AML-193 (cell line): ENCODE measurements around the gene MBD6.
"Not testable (repeated sequence)": the region's sequence is repeated elsewhere in the genome, so short reads cannot be mapped to it uniquely, and the experiment has no call there.

Experiments
- DNase-seq, 2 experiments: peaks; one replicate each; lab custom pipeline; 2025; lab: John Stamatoyannopoulos, UW

Gene MBD6

DNA sequence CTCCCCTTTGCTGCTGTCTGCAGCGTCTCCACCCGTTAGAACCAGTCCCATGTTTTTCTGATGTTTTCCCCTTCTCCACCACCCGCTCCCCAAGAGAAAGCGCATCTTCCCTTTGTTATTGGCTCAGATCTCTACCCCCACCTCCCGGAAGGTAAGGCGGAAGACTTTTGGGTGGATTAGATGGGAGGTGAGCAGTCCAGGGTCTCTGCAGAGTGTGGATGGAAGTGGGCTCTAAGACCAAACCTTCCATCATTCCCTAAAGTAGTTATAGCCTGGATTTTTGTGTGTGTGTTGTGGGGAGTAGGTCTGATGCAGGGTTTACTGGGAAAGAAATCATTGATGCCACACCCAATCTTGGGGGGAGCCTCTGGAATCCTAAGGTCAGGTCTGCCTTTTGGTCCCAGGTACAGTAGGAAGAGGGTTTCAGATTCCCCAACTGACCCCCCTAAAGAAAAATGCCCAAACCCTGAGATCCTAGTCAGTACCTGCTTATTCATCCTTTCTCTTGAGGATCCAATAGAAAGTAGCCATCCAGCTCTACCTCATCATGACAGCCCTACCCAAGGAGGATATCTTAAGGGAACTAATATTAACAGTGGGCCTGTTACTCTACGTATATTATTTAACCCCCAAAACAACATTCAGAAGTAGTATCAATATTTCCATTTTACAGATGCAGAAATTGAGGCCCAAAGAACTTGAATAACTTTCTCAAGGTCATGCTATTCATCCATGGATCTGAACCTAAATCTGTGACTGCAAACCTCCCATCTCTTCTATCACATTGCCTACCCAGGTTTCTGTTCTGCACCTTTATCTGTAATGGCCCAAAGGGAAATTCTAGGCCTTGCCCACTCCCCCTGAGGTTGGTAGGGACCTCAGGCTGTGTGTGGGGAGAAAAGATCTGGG, 28.3 kb downstream of the MBD6 start:
- no peak for DNase-seq

DNA sequence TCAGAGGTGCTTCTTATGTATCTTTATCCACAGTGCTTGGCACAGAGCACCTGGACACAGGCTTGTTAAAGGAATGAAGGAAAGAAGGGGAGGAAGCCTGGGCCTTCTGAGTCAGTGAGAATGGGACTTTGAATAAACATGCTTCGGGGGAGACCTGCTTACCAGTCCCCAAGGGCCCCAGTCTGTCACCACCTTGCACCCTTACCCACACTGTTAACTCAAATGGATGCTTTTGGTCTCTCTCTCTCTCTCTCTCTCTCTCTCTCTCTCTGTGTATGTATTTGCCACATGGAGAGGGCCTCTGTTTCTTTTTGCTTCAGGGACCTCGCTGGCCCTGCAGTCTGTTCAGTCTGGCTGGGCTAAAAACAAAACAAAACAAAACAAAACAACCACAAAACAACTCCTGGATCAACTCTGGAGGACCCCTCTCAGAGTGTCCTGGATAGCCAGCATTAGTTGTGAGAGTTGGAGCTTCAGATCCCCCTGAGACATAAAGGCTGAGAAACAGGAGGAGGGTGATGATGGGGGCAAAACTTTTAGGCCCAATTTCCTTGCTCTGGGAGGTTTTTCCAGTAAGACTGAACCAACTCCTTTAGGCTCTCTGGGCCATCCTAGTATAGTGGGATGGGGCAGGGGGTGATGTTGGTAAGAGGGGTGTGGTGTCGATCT, 29.1 kb downstream of the MBD6 start:
- DNase-seq = no peak

DNA sequence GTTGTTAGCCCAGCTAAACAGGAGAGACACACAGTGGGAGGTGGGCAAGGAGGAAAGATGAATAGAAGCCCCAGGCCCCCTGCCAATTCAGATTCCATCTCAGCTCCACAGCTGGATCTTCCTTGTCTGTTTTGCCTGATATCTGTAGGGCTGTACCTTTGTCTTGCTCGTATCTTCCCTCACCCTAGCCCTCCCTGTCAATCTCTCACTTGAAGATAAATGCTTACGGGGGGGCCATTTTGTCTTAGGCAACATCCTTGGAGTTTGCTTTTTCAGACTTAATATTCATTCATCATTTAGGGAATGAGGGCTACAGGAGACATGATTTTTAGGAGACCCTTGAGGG, 29.7 kb downstream of the MBD6 start:
- no peak for DNase-seq

DNA sequence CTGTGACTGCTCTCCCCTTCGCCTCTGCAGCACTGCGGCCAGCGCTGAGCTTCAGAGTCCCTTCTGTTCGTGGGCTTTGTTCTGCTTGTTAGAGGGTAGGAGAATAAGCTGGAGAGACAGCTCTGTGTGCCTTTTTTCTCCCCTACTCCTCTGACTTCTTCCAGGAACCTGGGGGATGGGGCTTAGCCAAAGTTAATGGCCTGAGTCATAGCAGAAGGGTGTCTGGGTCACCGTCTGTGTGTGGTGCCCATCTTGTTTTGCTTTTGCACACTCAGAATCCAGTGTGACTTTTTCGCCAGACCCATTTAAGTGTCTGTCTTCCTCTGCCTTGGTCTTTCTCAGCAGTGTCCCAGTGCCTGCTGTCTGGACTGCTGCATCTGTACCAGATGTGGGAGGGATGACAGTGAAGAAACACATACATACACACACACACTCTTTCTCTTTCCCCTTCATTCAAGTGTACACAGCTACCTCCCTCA, 30.2 kb downstream of the MBD6 start:
- DNase-seq = no peak

DNA sequence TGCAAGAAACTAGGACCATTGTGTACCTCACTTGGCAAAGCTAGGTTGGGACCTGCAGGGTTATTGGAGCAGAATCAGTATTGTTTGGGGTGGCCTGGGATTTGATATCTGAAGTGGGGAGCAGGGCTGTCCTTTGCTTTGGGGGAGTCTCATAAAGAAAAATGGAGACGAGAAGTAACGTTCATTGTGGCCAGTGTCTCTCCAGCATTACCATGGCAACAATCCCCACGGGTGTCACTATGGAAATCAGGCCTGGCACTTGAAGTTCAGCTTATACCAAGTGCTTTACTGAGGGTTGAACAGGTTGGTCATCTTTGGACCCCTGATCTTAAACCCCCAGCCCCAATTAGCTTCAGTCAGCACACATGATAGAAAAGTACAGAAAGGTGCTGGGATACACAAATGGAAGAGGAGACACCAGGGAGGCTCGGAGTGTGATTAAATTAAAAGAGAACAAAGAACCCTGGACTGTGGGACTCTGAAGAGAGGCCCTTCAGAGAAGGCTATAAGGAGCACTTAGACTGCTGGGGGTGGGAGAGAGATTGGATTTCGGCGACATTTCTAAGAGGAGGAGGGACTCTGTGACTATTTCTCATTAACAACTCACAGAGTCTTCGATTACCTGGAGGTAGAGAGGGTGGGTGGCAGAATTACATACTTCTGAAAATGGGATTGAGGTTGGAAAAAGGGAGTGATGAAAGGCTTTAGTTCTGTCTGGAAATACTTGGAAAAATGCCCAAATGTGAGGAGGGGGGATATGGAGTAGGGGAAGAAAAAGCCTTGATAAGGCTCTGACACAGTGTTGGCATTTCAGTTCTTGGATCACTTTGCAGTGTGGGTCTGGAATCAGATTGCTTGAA, 30.9 kb downstream of the MBD6 start:
- no peak for DNase-seq

DNA sequence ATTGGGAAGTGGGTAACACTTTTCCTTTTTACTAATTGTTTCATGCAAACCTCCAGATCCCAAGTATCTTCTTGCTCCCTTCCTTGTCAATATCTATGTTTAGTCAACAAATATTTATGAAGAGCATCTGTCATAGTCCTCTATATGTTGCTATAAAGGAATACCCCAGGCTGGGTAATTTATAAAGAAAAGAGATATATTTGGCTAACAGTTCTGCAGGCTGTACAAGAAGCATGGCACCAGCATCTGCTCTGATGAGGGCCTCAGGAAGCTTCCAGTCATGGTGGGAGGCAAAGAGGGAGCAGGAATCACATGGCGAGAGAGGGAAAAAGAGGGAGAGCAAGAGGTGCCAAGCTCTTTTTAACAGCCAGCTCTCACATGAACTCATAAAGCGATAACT, 31.8 kb downstream of the MBD6 start:
- DNase-seq = no peak

DNA sequence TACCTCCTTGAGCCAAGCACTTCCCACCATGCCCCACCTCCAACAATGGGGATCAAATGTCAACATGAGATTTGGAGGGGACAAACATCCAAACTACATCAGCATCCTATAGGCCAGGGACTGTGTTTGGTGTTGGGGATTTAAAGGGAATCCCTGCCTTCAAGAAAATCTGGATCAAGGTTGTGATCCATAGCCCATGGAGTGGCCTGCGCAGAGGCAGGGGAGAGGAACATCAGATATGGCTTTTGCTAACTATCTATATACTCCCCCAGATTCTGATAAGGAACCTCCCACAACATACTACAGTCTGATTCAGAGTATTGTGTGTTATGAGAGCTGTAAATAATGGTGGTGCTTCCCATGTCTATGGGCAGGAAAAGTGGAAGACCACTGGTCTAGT, 32.3 kb downstream of the MBD6 start:
- no peak for DNase-seq

DNA sequence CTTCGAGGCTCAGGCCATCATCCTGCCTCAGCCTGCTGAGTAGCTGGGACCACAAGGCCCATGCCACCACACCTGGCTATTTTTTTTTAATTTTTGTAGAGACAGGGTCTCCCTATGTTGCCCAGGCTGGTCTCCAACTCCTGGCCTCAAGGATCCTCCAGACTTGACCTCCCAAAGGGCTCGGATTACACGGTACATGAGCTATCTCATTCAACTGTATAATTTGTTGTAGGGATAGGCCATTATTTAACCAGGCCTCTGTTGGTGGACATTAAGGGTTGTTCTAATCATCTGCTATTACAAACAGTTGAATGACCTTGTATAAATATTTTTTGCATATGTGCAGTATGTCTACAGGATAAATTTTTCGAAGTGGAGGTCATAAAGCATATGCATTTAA, 36.2 kb downstream of the MBD6 start:
- no peak for DNase-seq

DNA sequence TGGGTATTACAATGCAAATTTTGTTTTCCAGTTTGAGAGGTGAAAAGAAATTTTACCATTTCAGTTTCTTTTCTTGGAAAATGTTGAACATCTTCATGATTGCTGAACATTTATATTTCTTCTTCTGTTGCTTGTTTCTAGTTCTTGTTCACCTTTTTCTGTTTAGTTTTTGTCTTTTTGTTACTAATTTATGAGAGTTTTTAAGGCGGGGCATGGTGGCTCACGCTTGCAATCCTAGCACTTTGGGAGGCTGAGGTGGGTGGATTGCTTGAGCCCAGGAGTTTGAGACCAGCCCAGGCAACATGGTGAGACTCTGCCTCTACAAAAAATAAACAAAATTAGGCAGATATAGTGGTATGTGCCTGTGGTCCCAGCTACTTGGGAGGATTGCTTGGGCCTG, 37.9 kb downstream of the MBD6 start:
- no peak for DNase-seq

DNA sequence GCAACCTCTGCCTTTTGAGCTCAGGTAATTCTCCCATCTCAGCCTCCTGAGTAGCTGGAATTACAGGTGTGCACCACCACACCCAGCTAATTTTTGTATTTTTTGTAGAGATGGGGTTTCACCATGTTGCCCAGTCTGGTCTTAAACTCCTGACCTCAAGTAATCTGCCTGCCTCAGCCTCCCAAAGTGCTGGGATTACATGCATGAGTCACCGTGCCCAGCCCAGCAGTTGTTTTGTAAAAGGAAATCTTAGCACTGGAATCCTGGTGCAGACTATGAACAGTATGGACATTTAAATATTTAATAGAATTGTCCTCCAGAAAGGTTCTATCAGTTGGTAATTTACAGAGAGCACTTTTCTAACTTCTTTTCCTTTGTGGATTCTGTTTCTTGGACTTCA, 38.5 kb downstream of the MBD6 start:
- DNase-seq = not testable (repeated sequence)

DNA sequence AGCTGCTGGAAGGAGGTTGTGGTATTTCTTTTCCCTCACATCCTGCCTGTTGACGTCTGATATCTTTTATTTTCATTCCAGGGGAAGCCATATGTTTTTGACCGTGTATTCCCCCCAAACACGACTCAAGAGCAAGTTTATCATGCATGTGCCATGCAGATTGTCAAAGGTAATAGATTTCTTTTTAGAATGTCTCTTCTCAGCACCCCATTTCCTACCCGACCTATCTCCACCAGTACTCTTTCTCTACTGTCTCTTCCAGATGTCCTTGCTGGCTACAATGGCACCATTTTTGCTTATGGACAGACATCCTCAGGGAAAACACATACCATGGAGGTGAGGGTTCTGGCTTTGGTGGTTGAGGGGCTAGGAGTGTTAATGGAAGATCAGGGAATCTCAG, 40.7 kb downstream of the MBD6 start:
- DNase-seq = no peak

DNA sequence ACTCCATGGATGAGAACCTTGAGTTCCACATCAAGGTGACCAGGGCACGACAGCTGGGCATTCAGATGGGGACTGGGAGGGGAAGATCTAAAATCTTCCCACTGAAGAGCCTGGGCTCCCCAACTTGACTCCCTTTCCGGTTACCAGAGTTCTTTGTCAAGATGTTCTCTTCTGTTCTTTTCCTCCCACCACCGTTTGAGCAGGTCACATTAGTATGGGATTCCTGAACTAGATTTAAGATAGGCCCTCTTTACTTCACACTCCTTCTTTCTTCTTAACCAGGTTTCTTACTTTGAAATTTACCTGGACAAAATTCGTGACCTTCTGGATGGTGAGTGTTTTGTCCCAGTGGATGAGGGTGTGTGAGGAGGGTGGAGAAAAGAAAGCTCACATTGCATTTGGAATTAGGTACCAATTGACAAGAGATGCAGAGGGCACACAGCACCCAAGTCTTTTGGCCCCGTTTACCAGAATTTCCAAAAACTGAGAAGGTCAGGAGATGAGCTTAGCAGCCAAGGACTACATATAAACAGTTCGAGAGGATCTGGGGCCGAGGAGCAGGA, 41.6 kb downstream of the MBD6 start:
- DNase-seq = no peak

DNA sequence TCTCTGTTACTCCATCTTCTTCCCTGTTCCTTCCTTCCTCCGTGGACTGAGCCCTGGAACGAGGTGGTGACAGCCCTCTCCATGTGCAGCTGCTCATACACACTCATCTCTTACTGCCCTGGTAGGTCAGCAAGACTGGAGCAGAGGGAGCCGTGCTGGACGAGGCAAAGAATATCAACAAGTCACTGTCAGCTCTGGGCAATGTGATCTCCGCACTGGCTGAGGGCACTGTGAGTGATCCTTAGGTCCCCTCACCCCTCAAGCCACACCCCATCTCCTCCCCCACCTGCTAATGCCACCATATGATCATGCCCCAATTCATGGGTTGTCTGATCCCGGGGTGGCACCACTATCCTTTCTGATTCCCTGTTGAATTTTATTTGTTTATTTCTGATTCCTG, 46.2 kb downstream of the MBD6 start:
- no peak for DNase-seq

DNA sequence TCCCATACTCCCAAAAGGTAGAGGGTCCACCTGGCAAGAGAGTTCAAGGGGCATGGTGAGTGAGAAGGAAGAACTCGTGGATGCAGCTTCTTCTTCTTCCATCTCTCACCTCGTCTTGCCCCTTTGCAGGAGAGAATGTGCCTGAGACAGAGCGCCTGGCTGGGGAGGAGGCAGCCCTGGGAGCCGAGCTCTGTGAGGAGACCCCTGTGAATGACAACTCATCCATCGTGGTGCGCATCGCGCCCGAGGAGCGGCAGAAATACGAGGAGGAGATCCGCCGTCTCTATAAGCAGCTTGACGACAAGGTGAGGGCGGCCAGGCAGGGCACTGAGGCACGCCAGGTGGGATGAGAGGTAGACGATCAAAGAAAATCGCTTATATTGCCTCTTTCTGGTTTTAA, 47.2 kb downstream of the MBD6 start:
- DNase-seq = no peak

DNA sequence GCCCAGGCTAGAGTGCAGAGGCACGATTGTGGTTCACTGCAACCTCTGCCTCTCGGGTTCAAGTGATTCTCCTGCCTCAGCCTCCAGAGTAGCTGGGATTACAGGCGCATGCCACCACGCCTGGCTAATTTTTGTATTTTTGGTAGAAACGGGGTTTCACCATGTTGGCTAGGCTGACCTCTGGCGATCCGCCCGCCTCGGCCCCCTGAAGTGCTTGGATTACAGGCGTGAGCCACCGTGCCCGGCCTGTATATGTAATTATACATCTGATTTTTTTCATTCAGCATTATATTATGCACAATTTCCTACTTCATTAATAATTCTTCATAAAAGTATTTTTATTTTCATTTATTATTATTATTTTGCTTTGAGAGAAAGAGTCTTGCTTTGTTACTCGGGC, 47.8 kb downstream of the MBD6 start:
- DNase-seq = not testable (repeated sequence)

DNA sequence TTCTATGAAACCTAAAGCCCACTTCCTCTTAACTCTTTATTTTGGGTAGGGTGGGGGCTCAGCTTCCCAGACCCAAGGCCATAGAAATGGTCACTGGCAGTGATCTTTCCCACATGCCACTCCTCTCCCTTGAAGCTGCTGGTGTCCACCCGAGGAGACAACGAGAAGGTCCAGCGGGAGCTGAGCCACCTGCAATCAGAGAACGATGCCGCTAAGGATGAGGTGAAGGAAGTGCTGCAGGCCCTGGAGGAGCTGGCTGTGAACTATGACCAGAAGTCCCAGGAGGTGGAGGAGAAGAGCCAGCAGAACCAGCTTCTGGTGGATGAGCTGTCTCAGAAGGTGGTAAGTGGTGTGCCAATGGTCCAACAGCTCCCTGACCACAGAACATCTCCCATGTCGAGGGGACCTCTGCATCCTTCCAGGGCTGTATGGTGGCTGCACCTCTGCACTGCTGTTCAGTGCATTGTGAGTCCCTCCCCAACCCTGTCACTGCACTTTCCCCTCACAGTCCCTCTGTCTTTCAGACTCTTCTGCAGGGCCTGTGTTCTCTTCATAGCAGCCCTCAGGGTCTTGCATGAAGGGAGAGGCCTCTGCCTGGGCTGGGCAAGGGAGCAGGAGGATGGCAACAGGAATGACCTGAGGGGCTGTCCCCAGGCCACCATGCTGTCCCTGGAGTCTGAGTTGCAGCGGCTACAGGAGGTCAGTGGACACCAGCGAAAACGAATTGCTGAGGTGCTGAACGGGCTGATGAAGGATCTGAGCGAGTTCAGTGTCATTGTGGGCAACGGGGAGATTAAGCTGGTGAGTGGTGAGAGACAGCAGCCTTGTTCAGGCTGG, 49.5 kb downstream of the MBD6 start:
- no peak for DNase-seq

DNA sequence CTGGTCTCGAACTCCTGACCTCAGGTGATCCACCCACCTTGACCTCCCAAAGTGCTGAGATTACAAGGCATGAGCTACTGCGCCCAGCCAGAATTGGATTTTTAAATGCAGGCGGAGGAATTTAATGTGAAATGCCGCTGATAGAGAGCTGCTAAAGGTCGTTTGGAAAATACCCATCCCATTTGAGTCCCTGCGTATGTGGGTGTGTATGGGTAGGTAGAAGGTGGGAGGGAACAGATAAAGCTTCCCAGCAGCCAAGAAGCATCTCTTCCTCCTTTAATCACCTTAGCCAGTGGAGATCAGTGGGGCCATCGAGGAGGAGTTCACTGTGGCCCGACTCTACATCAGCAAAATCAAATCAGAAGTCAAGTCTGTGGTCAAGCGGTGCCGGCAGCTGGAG, 52.2 kb downstream of the MBD6 start:
- no peak for DNase-seq

DNA sequence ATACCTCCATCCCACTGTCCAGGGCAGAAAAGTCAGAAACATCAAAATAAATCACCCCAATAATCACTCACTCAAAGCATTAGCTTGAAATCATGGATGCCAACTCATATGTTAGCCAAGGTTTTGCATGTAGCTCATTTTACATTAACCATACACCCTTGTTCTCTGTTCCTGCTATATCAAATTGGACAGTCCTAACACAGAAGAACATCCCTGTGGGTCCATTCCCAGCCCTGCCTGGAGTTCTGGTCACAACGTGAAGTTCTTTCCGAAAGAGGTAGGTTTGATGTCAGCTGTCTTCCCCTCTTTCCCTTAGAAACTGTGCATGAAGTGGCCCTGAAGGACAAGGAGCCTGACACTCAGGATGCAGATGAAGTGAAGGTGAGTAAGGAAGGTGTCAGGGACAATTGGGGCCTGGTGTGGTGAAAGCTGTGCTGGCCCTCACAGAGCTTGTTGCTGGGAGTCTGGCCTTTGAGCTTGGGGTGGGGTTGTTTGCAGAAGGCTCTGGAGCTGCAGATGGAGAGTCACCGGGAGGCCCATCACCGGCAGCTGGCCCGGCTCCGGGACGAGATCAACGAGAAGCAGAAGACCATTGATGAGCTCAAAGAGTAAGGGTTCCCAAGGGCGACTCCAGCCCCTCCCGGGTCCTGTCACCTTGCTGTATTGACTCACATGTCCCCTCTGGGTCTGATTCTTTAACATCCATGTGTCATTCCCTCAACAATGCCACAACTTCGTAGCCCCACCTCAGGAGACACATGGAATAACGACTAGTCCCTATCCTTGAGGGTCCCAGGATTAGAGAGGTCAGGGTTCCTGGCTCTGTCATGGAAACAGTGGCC, 53.4 kb downstream of the MBD6 start:
- no peak for DNase-seq

DNA sequence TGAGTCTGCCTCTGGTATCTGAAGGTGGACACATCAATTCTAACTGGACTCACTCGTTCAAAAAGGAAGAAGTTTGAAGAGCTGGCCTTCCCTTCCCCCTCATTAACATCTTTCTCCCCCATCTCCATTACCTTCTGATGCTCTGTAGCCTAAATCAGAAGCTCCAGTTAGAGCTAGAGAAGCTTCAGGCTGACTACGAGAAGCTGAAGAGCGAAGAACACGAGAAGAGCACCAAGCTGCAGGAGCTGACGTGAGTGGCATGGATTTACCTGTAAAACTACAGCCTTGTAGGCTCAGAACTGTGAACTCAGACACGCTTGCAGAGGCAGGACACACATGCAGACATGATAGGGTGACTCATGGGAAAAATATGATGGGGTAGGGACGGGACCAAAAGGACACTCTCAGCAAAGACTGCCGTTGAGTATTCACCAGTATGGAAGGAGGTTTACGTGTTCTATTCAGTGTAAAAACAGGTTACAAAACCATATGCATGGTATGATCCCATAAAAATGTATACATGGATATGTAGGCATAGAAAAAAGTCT, 54.1 kb downstream of the MBD6 start:
- no peak for DNase-seq
